ENCODE measurements around the gene FOXP2.
"Not testable (repeated sequence)": the region's sequence is repeated elsewhere in the genome, so short reads cannot be mapped to it uniquely, and the experiment has no call there.

The FOXP2 gene

GRCh38 chr7:114444196-114444595 is 29.6 kb downstream of the FOXP2 start:
- no peaks in the 10 kb centered on the region for H3K27me3 Mint-ChIP-seq
- H3K36me3 Mint-ChIP-seq (ENCODE audit: low read depth) = no peaks in the 10 kb centered on the region
- no peak overlapping the region for H3K27ac Mint-ChIP-seq
- H3K9me3 Mint-ChIP-seq = peaks cover 4% of the 10 kb centered on the region
- H3K4me3 Mint-ChIP-seq = no peak overlapping the region
- H3K4me1 Mint-ChIP-seq (ENCODE audit: low read depth) = no peaks in the 10 kb centered on the region

- peaks cover 4% of the 10 kb centered on the region for H3K9me3 Mint-ChIP-seq
- H3K27ac Mint-ChIP-seq = no peak overlapping the region
- H3K36me3 Mint-ChIP-seq (ENCODE audit: low read depth) = no peaks in the 10 kb centered on the region
- H3K27me3 Mint-ChIP-seq = no peaks in the 10 kb centered on the region
- H3K4me1 Mint-ChIP-seq (ENCODE audit: low read depth) = no peaks in the 10 kb centered on the region
- H3K4me3 Mint-ChIP-seq = no peak overlapping the region
These were observed 35.8 kb downstream of the FOXP2 start for GRCh38 chr7:114450431-114450830.

GRCh38 chr7:114459574-114459973 is 45.0 kb downstream of the FOXP2 start:
- H3K36me3 Mint-ChIP-seq (ENCODE audit: low read depth) = no peaks in the 10 kb centered on the region
- H3K27ac Mint-ChIP-seq = no peak overlapping the region
- no peak overlapping the region for H3K4me3 Mint-ChIP-seq
- H3K9me3 Mint-ChIP-seq = peaks cover 9% of the 10 kb centered on the region
- no peaks in the 10 kb centered on the region for H3K4me1 Mint-ChIP-seq (ENCODE audit: low read depth)
- H3K27me3 Mint-ChIP-seq = no peaks in the 10 kb centered on the region

GRCh38 chr7:114460021-114460420 is 45.4 kb downstream of the FOXP2 start:
- Mint-ChIP-seq H3K4me3 (no peak overlapping the region), H3K4me1 (ENCODE audit: low read depth) (no peaks in the 10 kb centered on the region), H3K9me3 (peaks cover 7% of the 10 kb centered on the region), H3K27ac (no peak overlapping the region), H3K36me3 (ENCODE audit: low read depth) (no peaks in the 10 kb centered on the region), H3K27me3 (no peaks in the 10 kb centered on the region)

GRCh38 chr7:114466917-114467316 is 52.3 kb downstream of the FOXP2 start:
- no peaks in the 10 kb centered on the region for H3K27me3 Mint-ChIP-seq
- H3K9me3 Mint-ChIP-seq = no peaks in the 10 kb centered on the region
- H3K27ac Mint-ChIP-seq = no peak overlapping the region
- H3K4me1 Mint-ChIP-seq (ENCODE audit: low read depth) = no peaks in the 10 kb centered on the region
- no peak overlapping the region for H3K4me3 Mint-ChIP-seq
- H3K36me3 Mint-ChIP-seq (ENCODE audit: low read depth) = no peaks in the 10 kb centered on the region

- Mint-ChIP-seq H3K4me3 (no peak overlapping the region), H3K4me1 (ENCODE audit: low read depth) (no peaks in the 10 kb centered on the region), H3K9me3 (no peaks in the 10 kb centered on the region), H3K36me3 (ENCODE audit: low read depth) (no peaks in the 10 kb centered on the region), H3K27ac (no peak overlapping the region), H3K27me3 (no peaks in the 10 kb centered on the region)
These were observed 54.2 kb downstream of the FOXP2 start for GRCh38 chr7:114468844-114469243.

- H3K36me3 Mint-ChIP-seq (ENCODE audit: low read depth) = no peaks in the 10 kb centered on the region
- H3K27me3 Mint-ChIP-seq = no peaks in the 10 kb centered on the region
- no peak overlapping the region for H3K27ac Mint-ChIP-seq
- H3K9me3 Mint-ChIP-seq = no peaks in the 10 kb centered on the region
- H3K4me3 Mint-ChIP-seq = no peak overlapping the region
- H3K4me1 Mint-ChIP-seq (ENCODE audit: low read depth) = no peaks in the 10 kb centered on the region
These were observed 58.4 kb downstream of the FOXP2 start for GRCh38 chr7:114472896-114473512.

GRCh38 chr7:114478384-114478783 is 63.8 kb downstream of the FOXP2 start:
- H3K36me3 Mint-ChIP-seq (ENCODE audit: low read depth) = no peaks in the 10 kb centered on the region
- H3K27ac Mint-ChIP-seq = no peak overlapping the region
- no peaks in the 10 kb centered on the region for H3K27me3 Mint-ChIP-seq
- no peak overlapping the region for H3K4me3 Mint-ChIP-seq
- no peaks in the 10 kb centered on the region for H3K4me1 Mint-ChIP-seq (ENCODE audit: low read depth)
- no peaks in the 10 kb centered on the region for H3K9me3 Mint-ChIP-seq

- Mint-ChIP-seq H3K4me3 (no peak overlapping the region), H3K27me3 (no peaks in the 10 kb centered on the region), H3K27ac (no peak overlapping the region), H3K4me1 (ENCODE audit: low read depth) (no peaks in the 10 kb centered on the region), H3K9me3 (no peaks in the 10 kb centered on the region), H3K36me3 (ENCODE audit: low read depth) (no peaks in the 10 kb centered on the region)
These were observed 67.4 kb downstream of the FOXP2 start for GRCh38 chr7:114481999-114482398.

- H3K36me3 Mint-ChIP-seq (ENCODE audit: low read depth) = no peaks in the 10 kb centered on the region
- H3K4me1 Mint-ChIP-seq (ENCODE audit: low read depth) = no peaks in the 10 kb centered on the region
- H3K27me3 Mint-ChIP-seq = no peaks in the 10 kb centered on the region
- no peak overlapping the region for H3K4me3 Mint-ChIP-seq
- no peaks in the 10 kb centered on the region for H3K9me3 Mint-ChIP-seq
- H3K27ac Mint-ChIP-seq = no peak overlapping the region
These were observed 69.6 kb downstream of the FOXP2 start for GRCh38 chr7:114484226-114484625.

- Mint-ChIP-seq H3K4me1 (ENCODE audit: low read depth) (no peaks in the 10 kb centered on the region), H3K9me3 (no peaks in the 10 kb centered on the region), H3K4me3 (no peak overlapping the region)
These were observed 72.6 kb downstream of the FOXP2 start for GRCh38 chr7:114487174-114487573.

GRCh38 chr7:114488696-114489095 is 74.1 kb downstream of the FOXP2 start:
- no peaks in the 10 kb centered on the region for H3K9me3 Mint-ChIP-seq
- no peaks in the 10 kb centered on the region for H3K27me3 Mint-ChIP-seq
- no peaks in the 10 kb centered on the region for H3K36me3 Mint-ChIP-seq (ENCODE audit: low read depth)
- no peak overlapping the region for H3K27ac Mint-ChIP-seq
- no peaks in the 10 kb centered on the region for H3K4me1 Mint-ChIP-seq (ENCODE audit: low read depth)
- H3K4me3 Mint-ChIP-seq = no peak overlapping the region

More at GRCh38 chr7:114487174-114487573, 72.6 kb downstream of the FOXP2 start:
- H3K27me3 Mint-ChIP-seq = no peaks in the 10 kb centered on the region
- H3K36me3 Mint-ChIP-seq (ENCODE audit: low read depth) = no peaks in the 10 kb centered on the region
- no peak overlapping the region for H3K27ac Mint-ChIP-seq

- H3K4me3 Mint-ChIP-seq; H3K27ac Mint-ChIP-seq; H3K27me3 Mint-ChIP-seq; H3K9me3 Mint-ChIP-seq; H3K36me3 Mint-ChIP-seq (ENCODE audit: low read depth); H3K4me1 Mint-ChIP-seq (ENCODE audit: low read depth): not testable (repeated sequence)
These were observed 82.9 kb downstream of the FOXP2 start for GRCh38 chr7:114497491-114497890.

- no peaks in the 10 kb centered on the region for H3K36me3 Mint-ChIP-seq (ENCODE audit: low read depth)
- H3K27ac Mint-ChIP-seq = no peak overlapping the region
- H3K9me3 Mint-ChIP-seq = no peaks in the 10 kb centered on the region
- H3K4me1 Mint-ChIP-seq (ENCODE audit: low read depth) = no peaks in the 10 kb centered on the region
- H3K4me3 Mint-ChIP-seq = no peak overlapping the region
- H3K27me3 Mint-ChIP-seq = no peaks in the 10 kb centered on the region
These were observed 88.0 kb downstream of the FOXP2 start for GRCh38 chr7:114502454-114503254.

GRCh38 chr7:114504586-114504985 is 90.0 kb downstream of the FOXP2 start:
- Mint-ChIP-seq H3K4me1 (ENCODE audit: low read depth) (no peaks in the 10 kb centered on the region), H3K36me3 (ENCODE audit: low read depth) (no peaks in the 10 kb centered on the region), H3K4me3 (no peak overlapping the region), H3K27ac (no peak overlapping the region), H3K27me3 (no peaks in the 10 kb centered on the region), H3K9me3 (no peaks in the 10 kb centered on the region)

GRCh38 chr7:114507381-114507780 is 92.8 kb downstream of the FOXP2 start:
- no peaks in the 10 kb centered on the region for H3K36me3 Mint-ChIP-seq (ENCODE audit: low read depth)
- H3K27me3 Mint-ChIP-seq = no peaks in the 10 kb centered on the region
- H3K9me3 Mint-ChIP-seq = no peaks in the 10 kb centered on the region
- H3K4me3 Mint-ChIP-seq = no peak overlapping the region
- no peaks in the 10 kb centered on the region for H3K4me1 Mint-ChIP-seq (ENCODE audit: low read depth)
- no peak overlapping the region for H3K27ac Mint-ChIP-seq
